ENCODE data around the gene ATF7IP. TPM values are rescaled to one million over a fixed set of nuclear protein-coding genes. Genes with fewer than 3 reads are reported as not detected.
A peak's percentile ranks its signal among the peaks of the same experiment; 100 is the strongest.

The ATF7IP gene
- polyA plus RNA-seq, 3 donors, result 16.6 to 51.7 (median 19.2) TPM

- H3K4me3 ChIP-seq (replicated peaks in 1 of 3; ENCODE audit: low read depth in 2 of 3, low read length in 3 of 3), result peak overlapping the region; percentile 58 to 86 (median 59)
- H3K9me3 Mint-ChIP-seq, result peaks cover 0 to 19% (median 12%) of the 10 kb centered on the region in 7 donors
- H3K4me1 ChIP-seq (ENCODE audit: control insufficient read depth in 1 of 2, insufficient read depth in 2 of 2, low read length in 2 of 2), result peaks cover 7 to 31% of the 10 kb centered on the region in 2 donors
- peak overlapping the region; percentile 83 to 94 for H3K4me3 Mint-ChIP-seq
- H3K4me2 ChIP-seq (replicated peaks; ENCODE audit: extremely low read depth, low read length, poor library complexity, severe bottlenecking), result peak overlapping the region; percentile 89
- peak overlapping the region; percentile 83 for H2AFZ ChIP-seq (ENCODE audit: insufficient read depth, low read depth, low read length, poor library complexity, severe bottlenecking)
- intact Hi-C loops (cut with micrococcal nuclease), result loop anchor here (5.0 kb wide), 1 partner anchor 110 kb away; no protein-coding TSS in a partner anchor
- H3K36me3 Mint-ChIP-seq, result peaks cover 16 to 20% of the 10 kb centered on the region in 2 donors
- H3K27me3 Mint-ChIP-seq (ENCODE audit: low read depth in 3 of 3), result peaks cover 0 to 2% (median 0%) of the 10 kb centered on the region in 3 donors
- H3K9ac ChIP-seq (ENCODE audit: insufficient read depth, low read length, poor library complexity, severe bottlenecking), result peak overlapping the region; percentile 91
- peak; percentile 32 to 55 (median 46) for DNase-seq
- no peaks in the 10 kb centered on the region for H4K20me1 ChIP-seq (ENCODE audit: insufficient read depth, low read length)
- peaks cover 4 to 15% of the 10 kb centered on the region in 2 donors for H3K36me3 ChIP-seq (replicated peaks in 1 of 2; ENCODE audit: control insufficient read depth in 1 of 2, insufficient read depth in 2 of 2, low read length in 2 of 2)
- H3K27ac Mint-ChIP-seq, result peak overlapping the region; percentile 88 to 99 (median 96)
- peaks cover 0 to 6% of the 10 kb centered on the region in 2 donors for H3K9me3 ChIP-seq (replicated peaks in 1 of 2; ENCODE audit: control insufficient read depth in 1 of 2, insufficient read depth in 1 of 2, low read length in 2 of 2)
- peaks cover 61% of the 10 kb centered on the region for H3K79me2 ChIP-seq (ENCODE audit: insufficient read depth, low read length)
- H3K27ac ChIP-seq (ENCODE audit: low read depth in 1 of 2, low read length in 2 of 2), result peak overlapping the region in 1 of 2 donors; percentile 96
- no peaks in the 10 kb centered on the region for H3K27me3 ChIP-seq (ENCODE audit: control insufficient read depth in 2 of 2, insufficient read depth in 2 of 2, low read length in 2 of 2)
- H3K4me1 Mint-ChIP-seq, result peaks cover 25% of the 10 kb centered on the region
- WGBS (ENCODE audit: insufficient coverage), result no CpG with 5 or more reads among the region's 7 CpGs
- TF ChIP-seq CTCF (IDR thresholded peaks at IDR 0.05), result no peak
Observed at GRCh38 chr12:14367040-14367661, 1.7 kb downstream of the ATF7IP start.

- Mint-ChIP-seq H3K4me3 (no peak overlapping the region), H3K27ac (no peak overlapping the region), H3K27me3 (ENCODE audit: low read depth in 3 of 3) (peaks cover 0 to 2% (median 0%) of the 10 kb centered on the region in 3 donors), H3K4me1 (peaks cover 33% of the 10 kb centered on the region), H3K36me3 (peaks cover 16 to 23% of the 10 kb centered on the region in 2 donors), H3K9me3 (peaks cover 0 to 16% (median 12%) of the 10 kb centered on the region in 7 donors)
- Histone ChIP-seq H2AFZ (ENCODE audit: insufficient read depth, low read depth, low read length, poor library complexity, severe bottlenecking) (no peak overlapping the region), H3K36me3 (replicated peaks in 1 of 2; ENCODE audit: control insufficient read depth in 1 of 2, insufficient read depth in 2 of 2, low read length in 2 of 2) (peaks cover 4 to 15% of the 10 kb centered on the region in 2 donors), H3K4me1 (ENCODE audit: control insufficient read depth in 1 of 2, insufficient read depth in 2 of 2, low read length in 2 of 2) (peaks cover 7 to 31% of the 10 kb centered on the region in 2 donors), H3K27ac (ENCODE audit: low read depth in 1 of 2, low read length in 2 of 2) (no peak overlapping the region), H4K20me1 (ENCODE audit: insufficient read depth, low read length) (no peaks in the 10 kb centered on the region), H3K27me3 (ENCODE audit: control insufficient read depth in 2 of 2, insufficient read depth in 2 of 2, low read length in 2 of 2) (no peaks in the 10 kb centered on the region), H3K9ac (ENCODE audit: insufficient read depth, low read length, poor library complexity, severe bottlenecking) (no peak overlapping the region), H3K4me3 (replicated peaks in 1 of 3; ENCODE audit: low read depth in 2 of 3, low read length in 3 of 3) (no peak overlapping the region), H3K4me2 (replicated peaks; ENCODE audit: extremely low read depth, low read length, poor library complexity, severe bottlenecking) (no peak overlapping the region), H3K9me3 (replicated peaks in 1 of 2; ENCODE audit: control insufficient read depth in 1 of 2, insufficient read depth in 1 of 2, low read length in 2 of 2) (peaks cover 0 to 11% of the 10 kb centered on the region in 2 donors), H3K79me2 (ENCODE audit: insufficient read depth, low read length) (peaks cover 83% of the 10 kb centered on the region)
- no peak for DNase-seq
- intact Hi-C loops (cut with micrococcal nuclease), result loop anchor here (5.0 kb wide), 1 partner anchor 112 kb away; no protein-coding TSS in a partner anchor
- 100% methylated on average over 6 of the region's 7 CpGs for WGBS (ENCODE audit: insufficient coverage)
- TF ChIP-seq CTCF (IDR thresholded peaks at IDR 0.05), result no peak
Observed at GRCh38 chr12:14369311-14369710, 3.8 kb downstream of the ATF7IP start.
